HEK293 (cell line): ENCODE data around the gene PRKRA.

Experiments
- ATF2 ChIP-seq: fragments of 450-650 bp; formaldehyde crosslinking; IDR thresholded peaks from 2 replicates; pipeline ENCODE4 v1.5.1; 2016; ENCODE audit warnings: missing biosample characterization, missing genetic modification characterization, low read depth
- BCL11A ChIP-seq: fragments of 450-650 bp; formaldehyde crosslinking; IDR thresholded peaks from 2 replicates; pipeline ENCODE4 v1.5.1; 2016; ENCODE audit warnings: low read depth, missing biosample characterization, missing genetic modification characterization
- CTCF ChIP-seq: fragments of 450-650 bp; formaldehyde crosslinking; IDR thresholded peaks from 2 replicates; pipeline ENCODE4 v1.5.1; 2016; ENCODE audit warnings: missing biosample characterization, missing genetic modification characterization
- GLI2 ChIP-seq: fragments of 450-650 bp; formaldehyde crosslinking; IDR thresholded peaks from 2 replicates; pipeline ENCODE4; 2017; ENCODE audit warnings: missing biosample characterization, missing genetic modification characterization, low read depth, borderline replicate concordance
- GLIS1 ChIP-seq: fragments of 450-650 bp; formaldehyde crosslinking; IDR thresholded peaks from 2 replicates; pipeline ENCODE4 v1.5.1; 2016; ENCODE audit warnings: missing biosample characterization, missing genetic modification characterization
- GLIS2 ChIP-seq: fragments of 450-650 bp; formaldehyde crosslinking; IDR thresholded peaks from 2 replicates; pipeline ENCODE4 v1.5.1; 2016; ENCODE audit warnings: missing biosample characterization, missing genetic modification characterization
- KLF1 ChIP-seq: fragments of 450-650 bp; formaldehyde crosslinking; IDR thresholded peaks from 2 replicates; pipeline ENCODE4 v1.5.1; 2016; ENCODE audit warnings: missing biosample characterization, missing genetic modification characterization
- KLF10 ChIP-seq: fragments of 450-650 bp; IDR thresholded peaks from 2 replicates; pipeline ENCODE4 v1.5.1; 2018; ENCODE audit warnings: missing biosample characterization, mild to moderate bottlenecking, missing genetic modification characterization
- KLF16 ChIP-seq: fragments of 450-650 bp; formaldehyde crosslinking; IDR thresholded peaks from 2 replicates; pipeline ENCODE4 v1.5.1; 2017; ENCODE audit warnings: missing biosample characterization, missing genetic modification characterization
- KLF8 ChIP-seq: fragments of 450-650 bp; formaldehyde crosslinking; IDR thresholded peaks from 2 replicates; pipeline ENCODE4 v1.5.1; 2016; ENCODE audit warnings: missing biosample characterization, missing genetic modification characterization
- MEIS1 ChIP-seq: sonication (generic); formaldehyde crosslinking; IDR thresholded peaks from 2 replicates; pipeline ENCODE4 v1.8.1; 2022; ENCODE audit warnings: missing genetic modification reagents, mild to moderate bottlenecking, borderline replicate concordance
- OSR2 ChIP-seq: fragments of 450-650 bp; formaldehyde crosslinking; IDR thresholded peaks from 2 replicates; pipeline ENCODE4 v1.5.1; 2016; ENCODE audit warnings: missing biosample characterization, missing genetic modification characterization
- OVOL3 ChIP-seq: fragments of 450-650 bp; formaldehyde crosslinking; IDR thresholded peaks from 2 replicates; pipeline ENCODE4 v1.5.1; 2016; ENCODE audit warnings: missing biosample characterization, missing genetic modification characterization
- PRDM4 ChIP-seq: fragments of 450-650 bp; formaldehyde crosslinking; IDR thresholded peaks from 2 replicates; pipeline ENCODE4 v1.5.1; 2017; ENCODE audit warnings: missing biosample characterization, missing genetic modification characterization
- ZBTB26 ChIP-seq: fragments of 450-650 bp; formaldehyde crosslinking; optimal IDR thresholded peaks from 2 replicates; pipeline ENCODE3; 2016; ENCODE audit warnings: missing biosample characterization, mild to moderate bottlenecking, missing genetic modification characterization
- ZBTB8A ChIP-seq: fragments of 450-650 bp; formaldehyde crosslinking; IDR thresholded peaks from 2 replicates; pipeline ENCODE4 v1.5.1; 2016; ENCODE audit warnings: missing biosample characterization, missing genetic modification characterization
- ZIC2 ChIP-seq: fragments of 450-650 bp; formaldehyde crosslinking; IDR thresholded peaks from 2 replicates; pipeline ENCODE4 v1.5.1; 2016; ENCODE audit warnings: missing biosample characterization, missing genetic modification characterization
- ZNF24 ChIP-seq: fragments of 450-650 bp; formaldehyde crosslinking; IDR thresholded peaks from 2 replicates; pipeline ENCODE4 v1.5.1; 2016; ENCODE audit warnings: missing biosample characterization, missing genetic modification characterization
- ZNF341 ChIP-seq: fragments of 450-650 bp; formaldehyde crosslinking; IDR thresholded peaks from 2 replicates; pipeline ENCODE4; 2016; ENCODE audit warnings: low read depth, missing biosample characterization, missing genetic modification characterization
- ZNF518A ChIP-seq: fragments of 450-650 bp; formaldehyde crosslinking; conservative IDR thresholded peaks from 2 replicates; pipeline ENCODE4 v1.5.1; 2016; ENCODE audit warnings: low read depth, missing biosample characterization, missing genetic modification characterization
- ZNF560 ChIP-seq: fragments of 450-650 bp; formaldehyde crosslinking; IDR thresholded peaks from 2 replicates; pipeline ENCODE4 v1.5.1; 2017; ENCODE audit warnings: missing biosample characterization, missing genetic modification characterization, borderline replicate concordance
- ZNF629 ChIP-seq: fragments of 450-650 bp; formaldehyde crosslinking; IDR thresholded peaks from 2 replicates; pipeline ENCODE4 v1.5.1; 2017; ENCODE audit warnings: missing biosample characterization, missing genetic modification characterization
- ZNF692 ChIP-seq: fragments of 450-650 bp; formaldehyde crosslinking; IDR thresholded peaks from 2 replicates; pipeline ENCODE4 v1.5.1; 2016; ENCODE audit warnings: missing biosample characterization, missing genetic modification characterization
- ZNF76 ChIP-seq: fragments of 450-650 bp; formaldehyde crosslinking; IDR thresholded peaks from 2 replicates; pipeline ENCODE4; 2016; ENCODE audit warnings: low read depth, missing biosample characterization, missing genetic modification characterization, borderline replicate concordance
- ZSCAN30 ChIP-seq: fragments of 450-650 bp; IDR thresholded peaks from 2 replicates; pipeline ENCODE4 v1.5.1; 2018; ENCODE audit warnings: missing biosample characterization, mild to moderate bottlenecking, missing genetic modification characterization, moderate library complexity

Gene PRKRA

GRCh38 chr2:178413472-178414265 lies 37.3 kb downstream of the PRKRA start (continued):
- peak; percentile 42; the same call in 1 of the 2 replicates for TF ChIP-seq CTCF (tag by site-specific recombination)
- TF ChIP-seq GLIS2, result peak; percentile 97
- TF ChIP-seq ZNF76 (tag by site-specific recombination), result peak; percentile 24; the same call in 1 of the 2 replicates
- peak; percentile 86 for TF ChIP-seq ZSCAN30 (tag by site-specific recombination)
- TF ChIP-seq ZBTB8A (tag by site-specific recombination), result peak; percentile 87
- TF ChIP-seq KLF1 (tag by site-specific recombination), result peak; percentile 40; the same call in 1 of the 2 replicates
- peak; percentile 78 for TF ChIP-seq ZBTB26 (tag by site-specific recombination)
- TF ChIP-seq OSR2 (tag by site-specific recombination), result 0 out of 2 replicates have a peak, but pooled peaks have one; percentile 7
- TF ChIP-seq MEIS1 (CRISPR knock-in tag), result no peak
- TF ChIP-seq KLF16 (tag by site-specific recombination), result peak; percentile 21; the same call in 1 of the 2 replicates
- peak; percentile 92 for TF ChIP-seq ZNF629 (tag by site-specific recombination)
- peak; percentile 91 for TF ChIP-seq ZNF692
- 0 out of 2 replicates have a peak, but pooled peaks have one; percentile 25 for TF ChIP-seq ZNF518A (tag by site-specific recombination)
- TF ChIP-seq ZNF341 (tag by site-specific recombination), result peak; percentile 56
- TF ChIP-seq BCL11A (tag by site-specific recombination), result no peak
- peak; percentile 21; the same call in 1 of the 2 replicates for TF ChIP-seq ZNF24 (tag by site-specific recombination)
- no peak for TF ChIP-seq GLI2 (tag by site-specific recombination)
- TF ChIP-seq OVOL3 (tag by site-specific recombination), result no peak
- TF ChIP-seq GLIS1 (tag by site-specific recombination), result peak; percentile 85
- peak; percentile 46; the same call in 1 of the 2 replicates for TF ChIP-seq KLF8 (tag by site-specific recombination)
- peak; percentile 74 for TF ChIP-seq ZIC2 (tag by site-specific recombination)
- TF ChIP-seq ZNF560 (tag by site-specific recombination), result no peak
- peak; percentile 53; the same call in 1 of the 2 replicates for TF ChIP-seq KLF10 (tag by site-specific recombination)
- TF ChIP-seq PRDM4, result no peak
- peak; percentile 58; the same call in 1 of the 2 replicates for TF ChIP-seq ATF2 (tag by site-specific recombination)
